ENCODE data around the gene PEX11B. TPM values are rescaled to one million over a fixed set of nuclear protein-coding genes. Genes with fewer than 3 reads are reported as not detected.
"Not testable (repeated sequence)": the region's sequence is repeated elsewhere in the genome, so short reads cannot be mapped to it uniquely, and the experiment has no call there.

Gene PEX11B
- total and polyA plus RNA-seq, 2 donors (not counting 3 experiments of a cell fraction or from before 2014, with no cell fraction given) = 30.5 to 42.5 TPM

DNA sequence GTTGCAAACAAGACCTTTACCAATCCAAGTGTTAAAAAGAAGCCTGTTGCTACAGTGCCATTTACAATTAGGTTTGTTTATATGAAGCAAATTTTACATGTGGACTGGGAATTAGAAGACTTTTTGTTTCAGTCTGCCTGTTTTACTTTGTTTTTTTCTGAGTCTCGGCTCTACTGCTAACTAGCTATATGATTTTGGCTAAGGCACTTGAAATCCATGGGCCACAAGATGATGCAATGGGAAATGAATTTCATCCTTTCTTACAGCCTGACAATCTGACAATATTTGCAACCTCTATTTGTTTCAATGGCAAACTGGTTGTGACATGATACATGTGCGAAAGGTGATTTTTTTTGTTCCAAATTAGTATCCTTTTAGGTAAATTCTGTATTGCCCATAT lies 3.7 kb upstream of the PEX11B start:
- no peaks in the 10 kb centered on the region for H3K9me1 ChIP-seq (replicated peaks; ENCODE audit: control insufficient read depth, extremely low read depth, insufficient read depth, low read length)
- peaks cover 20% of the 10 kb centered on the region for H3K79me2 ChIP-seq (ENCODE audit: control insufficient read depth, insufficient read depth, low read length)
- H3K36me3 ChIP-seq (ENCODE audit: control insufficient read depth in 2 of 2, extremely low read depth in 1 of 2, insufficient read depth in 2 of 2, low read length in 2 of 2) = peaks cover 3 to 6% of the 10 kb centered on the region in 2 experiments
- BruUV-seq (replicated peaks) = no TSS peak
- no peak for FAIRE-seq
- no peak overlapping the region for H3K4me3 ChIP-seq (replicated peaks in 1 of 3; ENCODE audit: insufficient read depth in 1 of 3, low read depth in 1 of 3, low read length in 3 of 3)
- peaks cover 23% of the 10 kb centered on the region for H3K4me1 ChIP-seq (ENCODE audit: control insufficient read depth, extremely low read depth, insufficient read depth, low read length)
- no peak overlapping the region for H2AFZ ChIP-seq (ENCODE audit: low read depth, low read length)
- H3K4me2 ChIP-seq (ENCODE audit: insufficient read depth, low read length) = no peak overlapping the region
- no peak overlapping the region for H3K9ac ChIP-seq (replicated peaks; ENCODE audit: extremely low read depth, insufficient read depth, low read length)
- H3K27me3 ChIP-seq (ENCODE audit: control insufficient read depth in 2 of 2, insufficient read depth in 2 of 2, low read length in 2 of 2) = no peaks in the 10 kb centered on the region
- POLR2A ChIA-PET = no interaction called here
- CTCF ChIA-PET = interaction anchor here (1.3 to 1.5 kb wide), 2 partner anchors 30 to 55 kb away, joined by 3 to 8 read pairs; no protein-coding TSS in a partner anchor
- dilution Hi-C loops (cut with MboI; ENCODE audit: extremely low pct_ligation_motif_present, low sequenced_read_pairs) = no loop called here
- no peaks in the 10 kb centered on the region for H4K20me1 ChIP-seq (replicated peaks; ENCODE audit: control insufficient read depth, extremely low read depth, insufficient read depth, low read length)
- H3K9me3 ChIP-seq (replicated peaks; ENCODE audit: control insufficient read depth, insufficient read depth, low read length) = no peaks in the 10 kb centered on the region
- no peak overlapping the region for H3K27ac ChIP-seq (ENCODE audit: insufficient read depth, low read depth, low read length)
- intact Hi-C loops (cut with micrococcal nuclease) = no loop called here
- TF ChIP-seq POLR2AphosphoS5 (IDR thresholded peaks at IDR 0.05; ENCODE audit: insufficient read depth, low read depth, low read length) = no peak
- no peak for TF ChIP-seq MYC (IDR thresholded peaks at IDR 0.05; ENCODE audit: low read depth, low read length)
- TF ChIP-seq GATA2 (IDR thresholded peaks at IDR 0.05; ENCODE audit: insufficient read depth, insufficient read length, low read depth, low read length) = no peak
- no peak for TF ChIP-seq EZH2 (IDR thresholded peaks at IDR 0.05; ENCODE audit: borderline replicate concordance, low read depth, low read length, severe bottlenecking)
- TF ChIP-seq JUN (IDR thresholded peaks at IDR 0.05; ENCODE audit: borderline replicate concordance, insufficient read depth, insufficient read length, low read depth) = no peak
- TF ChIP-seq, protein P1, sequence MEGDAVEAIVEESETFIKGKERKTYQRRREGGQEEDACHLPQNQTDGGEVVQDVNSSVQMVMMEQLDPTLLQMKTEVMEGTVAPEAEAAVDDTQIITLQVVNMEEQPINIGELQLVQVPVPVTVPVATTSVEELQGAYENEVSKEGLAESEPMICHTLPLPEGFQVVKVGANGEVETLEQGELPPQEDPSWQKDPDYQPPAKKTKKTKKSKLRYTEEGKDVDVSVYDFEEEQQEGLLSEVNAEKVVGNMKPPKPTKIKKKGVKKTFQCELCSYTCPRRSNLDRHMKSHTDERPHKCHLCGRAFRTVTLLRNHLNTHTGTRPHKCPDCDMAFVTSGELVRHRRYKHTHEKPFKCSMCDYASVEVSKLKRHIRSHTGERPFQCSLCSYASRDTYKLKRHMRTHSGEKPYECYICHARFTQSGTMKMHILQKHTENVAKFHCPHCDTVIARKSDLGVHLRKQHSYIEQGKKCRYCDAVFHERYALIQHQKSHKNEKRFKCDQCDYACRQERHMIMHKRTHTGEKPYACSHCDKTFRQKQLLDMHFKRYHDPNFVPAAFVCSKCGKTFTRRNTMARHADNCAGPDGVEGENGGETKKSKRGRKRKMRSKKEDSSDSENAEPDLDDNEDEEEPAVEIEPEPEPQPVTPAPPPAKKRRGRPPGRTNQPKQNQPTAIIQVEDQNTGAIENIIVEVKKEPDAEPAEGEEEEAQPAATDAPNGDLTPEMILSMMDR (IDR thresholded peaks at IDR 0.05; ENCODE audit: extremely low read depth in 1 of 2, insufficient read depth in 1 of 2, low read depth in 1 of 2, low read length in 2 of 2) = no peak
- TF ChIP-seq POLR2A (IDR thresholded peaks at IDR 0.05; ENCODE audit: low read depth, low read length) = no peak
- TF ChIP-seq, protein P2, sequence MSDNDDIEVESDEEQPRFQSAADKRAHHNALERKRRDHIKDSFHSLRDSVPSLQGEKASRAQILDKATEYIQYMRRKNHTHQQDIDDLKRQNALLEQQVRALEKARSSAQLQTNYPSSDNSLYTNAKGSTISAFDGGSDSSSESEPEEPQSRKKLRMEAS (IDR thresholded peaks at IDR 0.05; ENCODE audit: insufficient read depth, insufficient read length) = no peak
- TF ChIP-seq FOS (IDR thresholded peaks at IDR 0.05; ENCODE audit: borderline replicate concordance, insufficient read depth, low read length) = no peak
- no peak for DNase-seq (ENCODE audit: low read depth, low spot score)

DNA sequence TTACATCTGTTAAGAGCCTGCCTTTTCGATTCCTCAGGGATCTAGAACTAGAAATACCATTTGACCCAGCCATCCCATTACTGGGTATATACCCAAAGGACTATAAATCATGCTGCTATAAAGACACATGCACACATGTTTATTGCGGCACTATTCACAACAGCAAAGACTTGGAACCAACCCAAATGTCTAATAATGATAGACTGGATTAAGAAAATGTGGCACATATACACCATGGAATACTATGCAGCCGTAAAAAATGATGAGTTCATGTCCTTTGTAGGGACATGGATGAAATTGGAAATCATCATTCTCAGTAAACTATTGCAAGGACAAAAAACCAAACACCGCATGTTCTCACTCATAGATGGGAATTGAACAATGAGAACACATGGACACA lies 1.8 kb upstream of the PEX11B start:
- DNase-seq (ENCODE audit: low read depth, low spot score); H3K9me1 ChIP-seq (replicated peaks; ENCODE audit: control insufficient read depth, extremely low read depth, insufficient read depth, low read length); H3K4me3 ChIP-seq (replicated peaks in 1 of 3; ENCODE audit: insufficient read depth in 1 of 3, low read depth in 1 of 3, low read length in 3 of 3); H2AFZ ChIP-seq (ENCODE audit: low read depth, low read length); BruUV-seq (replicated peaks); H3K9me3 ChIP-seq (replicated peaks; ENCODE audit: control insufficient read depth, insufficient read depth, low read length); H3K36me3 ChIP-seq (ENCODE audit: control insufficient read depth in 2 of 2, extremely low read depth in 1 of 2, insufficient read depth in 2 of 2, low read length in 2 of 2); H3K27me3 ChIP-seq (ENCODE audit: control insufficient read depth in 2 of 2, insufficient read depth in 2 of 2, low read length in 2 of 2); H4K20me1 ChIP-seq (replicated peaks; ENCODE audit: control insufficient read depth, extremely low read depth, insufficient read depth, low read length); CTCF ChIA-PET; H3K4me2 ChIP-seq (ENCODE audit: insufficient read depth, low read length); H3K79me2 ChIP-seq (ENCODE audit: control insufficient read depth, insufficient read depth, low read length); H3K9ac ChIP-seq (replicated peaks; ENCODE audit: extremely low read depth, insufficient read depth, low read length); intact Hi-C loops (cut with micrococcal nuclease); H3K27ac ChIP-seq (ENCODE audit: insufficient read depth, low read depth, low read length); FAIRE-seq; dilution Hi-C loops (cut with MboI; ENCODE audit: extremely low pct_ligation_motif_present, low sequenced_read_pairs): not testable (repeated sequence)
- peaks cover 16% of the 10 kb centered on the region for H3K4me1 ChIP-seq (ENCODE audit: control insufficient read depth, extremely low read depth, insufficient read depth, low read length)
- POLR2A ChIA-PET = interaction anchor here (0.7 kb wide), 1 partner anchor 9 kb away, joined by 3 read pairs; no protein-coding TSS in a partner anchor

Data from endothelial cell of umbilical vein (primary cell).